Upper lobe of left lung (tissue), 6 donors: ENCODE measurements around the gene FLOT1. TPM values are rescaled to one million over a fixed set of nuclear protein-coding genes. Genes with fewer than 3 reads are reported as not detected.

Experiments used
- ATAC-seq, 2 donors: fragments of 200-7000 bp; cut with Tn5 transposase; one replicate each; pipeline ENCODE4 v1.9.1; 2022; ENCODE audit warnings: mild to moderate bottlenecking in 2 of 2, moderate library complexity in 2 of 2; ENCODE audit not compliant: low FRiP score in 2 of 2
- DNase-seq, 2 donors: peaks; one replicate each; pipeline ENCODE4 v3.0.0-alpha.2; 2019 to 2020
- H3K27ac ChIP-seq, 4 donors: fragments of 200-600 bp; sonication (generic); one replicate each; pipeline ENCODE4 v1.5.1; 2016 to 2019
- H3K27me3 ChIP-seq, 4 donors: fragments of 200-600 bp; sonication (generic); one replicate each; pipeline ENCODE4 v1.5.1; 2017 to 2019
- H3K36me3 ChIP-seq, 4 donors: fragments of 200-600 bp; sonication (generic); one replicate each; pipeline ENCODE4 v1.5.1; 2016 to 2019
- H3K4me1 ChIP-seq, 4 donors: fragments of 200-600 bp; sonication (generic); one replicate each; pipeline ENCODE4 v1.5.1; 2018 to 2019
- H3K4me3 ChIP-seq, 4 donors: fragments of 200-600 bp; sonication (generic); one replicate each; pipeline ENCODE4 v1.5.1; 2017 to 2019; ENCODE audit warnings: mild to moderate bottlenecking in 2 of 4, moderate library complexity in 1 of 4
- H3K9me3 ChIP-seq, 4 donors: fragments of 200-600 bp; sonication (generic); one replicate each; pipeline ENCODE4 v1.5.1; 2018 to 2019
- EP300 ChIP-seq, 4 donors: sonication (generic); formaldehyde crosslinking; IDR thresholded peaks; one replicate each; pipeline ENCODE4 v1.5.1; 2017; ENCODE audit warnings: antibody characterized with exemption in 4 of 4, control low read depth in 2 of 4
- POLR2A ChIP-seq, 4 donors: fragments of 450-650 bp; IDR thresholded peaks; one replicate each; pipeline ENCODE4 v1.5.1; 2016 to 2017; ENCODE audit warnings: antibody characterized with exemption in 4 of 4, mild to moderate bottlenecking in 2 of 4
- POLR2AphosphoS5 ChIP-seq, 2 donors: sonication (generic); formaldehyde crosslinking; IDR thresholded peaks; one replicate each; pipeline ENCODE4 v1.5.1; 2017; ENCODE audit warnings: antibody characterized with exemption in 2 of 2
- WGBS, 2 donors: methylation state at CpG; one replicate each; pipeline ENCODE4 v1.1.5; 2017 to 2018; 5-methylcytosine and 5-hydroxymethylcytosine counted together
- total RNA-seq, 6 donors: library from RNA; depleted of rRNA in 4 of 6; stranded (reverse); fragments of >200 nt in 4 of 6; gene quantifications; one replicate each; pipeline versions ENCODE4 v1.1.0 to v1.2.1, GENCODE V29; 2016 to 2021
- TF ChIP-seq, protein P1 (sequence below), 6 experiments: fragments of 450-650 bp in 4 of 6; fragments of 200-600 bp in 2 of 6; sonication (generic) in 2 of 6; IDR thresholded peaks; one replicate each; pipeline ENCODE4 v1.5.1; 2016 to 2019; ENCODE audit warnings: antibody characterized with exemption in 6 of 6
- donor health status: DM: no; HTN: no; CAD: no; lungs with moderate emphysema.
- donor health status: DM: no; HTN: yes; CAD: no; lungs with severe emphysema.

The FLOT1 gene
- total RNA-seq, 6 donors from 2014 or later: 133 to 212 (median 143) TPM

DNA sequence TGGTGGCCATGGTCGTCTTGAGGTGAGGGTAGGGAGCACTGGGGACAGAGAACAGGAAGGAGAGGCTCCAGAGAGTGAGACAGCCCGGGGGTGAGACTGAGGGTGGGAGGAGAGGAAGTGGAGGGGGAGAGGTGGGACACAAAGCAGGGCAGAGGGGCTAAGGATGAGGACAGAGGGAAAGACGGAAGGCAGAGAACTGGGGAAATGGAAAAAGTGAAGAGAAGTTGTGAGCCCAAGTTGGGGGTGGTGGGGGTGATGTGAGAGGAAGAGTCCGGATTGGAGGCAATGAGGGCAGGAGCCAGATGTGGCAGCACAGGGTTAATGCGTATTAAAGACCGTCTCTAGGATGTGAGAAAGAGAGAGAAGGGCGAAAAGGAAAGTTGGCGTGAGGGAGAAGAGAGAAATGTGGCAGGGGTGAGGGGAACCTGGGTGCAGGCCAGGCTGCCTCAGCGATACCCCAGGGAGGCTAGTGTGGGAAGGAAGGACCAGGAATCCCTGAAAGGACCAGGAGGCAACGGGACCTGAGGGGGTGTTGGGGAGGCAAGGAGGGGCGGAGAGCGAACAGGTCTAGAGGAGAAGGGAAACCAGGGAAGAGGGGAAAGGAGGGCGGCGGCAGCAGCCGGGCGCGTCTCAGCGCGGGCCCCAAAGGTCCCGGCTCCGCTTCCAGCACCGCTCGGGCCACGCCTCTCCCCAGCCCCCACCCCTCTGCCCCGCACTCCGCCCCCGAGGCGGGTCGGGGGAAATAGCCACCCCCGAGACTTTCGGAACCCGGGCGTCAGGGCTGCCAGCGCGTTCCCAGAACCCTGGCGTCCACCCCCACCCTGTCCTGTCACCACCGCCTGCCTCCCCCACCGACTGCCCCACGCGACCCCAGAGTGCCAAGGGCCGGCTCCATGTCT, 56.2 kb downstream of the FLOT1 start, which contains the start of gene PPP1R18:
TSS of gene PPP1R18 (minus strand) at position 637 of the 899 bp plus-strand sequence. CDS start at position 10, 627 bp downstream.
- Histone ChIP-seq H3K4me3 (peak within 1 kb of the TSS; percentile 70 to 87 (median 80)), H3K9me3 (no peaks in the 10 kb centered on the region), H3K36me3 (peaks cover 0 to 2% (median 0%) of the 10 kb centered on the region in 4 donors), H3K27me3 (no peaks in the 10 kb centered on the region), H3K4me1 (peaks cover 33 to 58% (median 51%) of the 10 kb centered on the region in 4 donors), H3K27ac (peak within 1 kb of the TSS; percentile 99 to 100 (median 99))
- ATAC-seq (peak; percentile 70 to 75), DNase-seq (peak; percentile 89 to 95)
- TF ChIP-seq POLR2AphosphoS5 (IDR thresholded peaks at IDR 0.05) (peak; percentile 35 to 79), EP300 (IDR thresholded peaks at IDR 0.05) (peak in 1 of 4 donors; percentile 11), POLR2A (IDR thresholded peaks at IDR 0.05) (peak in 2 of 4 donors; percentile 57 to 78)
- TF ChIP-seq, protein P1, sequence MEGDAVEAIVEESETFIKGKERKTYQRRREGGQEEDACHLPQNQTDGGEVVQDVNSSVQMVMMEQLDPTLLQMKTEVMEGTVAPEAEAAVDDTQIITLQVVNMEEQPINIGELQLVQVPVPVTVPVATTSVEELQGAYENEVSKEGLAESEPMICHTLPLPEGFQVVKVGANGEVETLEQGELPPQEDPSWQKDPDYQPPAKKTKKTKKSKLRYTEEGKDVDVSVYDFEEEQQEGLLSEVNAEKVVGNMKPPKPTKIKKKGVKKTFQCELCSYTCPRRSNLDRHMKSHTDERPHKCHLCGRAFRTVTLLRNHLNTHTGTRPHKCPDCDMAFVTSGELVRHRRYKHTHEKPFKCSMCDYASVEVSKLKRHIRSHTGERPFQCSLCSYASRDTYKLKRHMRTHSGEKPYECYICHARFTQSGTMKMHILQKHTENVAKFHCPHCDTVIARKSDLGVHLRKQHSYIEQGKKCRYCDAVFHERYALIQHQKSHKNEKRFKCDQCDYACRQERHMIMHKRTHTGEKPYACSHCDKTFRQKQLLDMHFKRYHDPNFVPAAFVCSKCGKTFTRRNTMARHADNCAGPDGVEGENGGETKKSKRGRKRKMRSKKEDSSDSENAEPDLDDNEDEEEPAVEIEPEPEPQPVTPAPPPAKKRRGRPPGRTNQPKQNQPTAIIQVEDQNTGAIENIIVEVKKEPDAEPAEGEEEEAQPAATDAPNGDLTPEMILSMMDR (IDR thresholded peaks at IDR 0.05): peak in 2 of 6 experiments; percentile 6 to 10
- 2 to 3% methylated on average over 16 to 24 of the region's 41 CpGs for WGBS, 2 donors

DNA sequence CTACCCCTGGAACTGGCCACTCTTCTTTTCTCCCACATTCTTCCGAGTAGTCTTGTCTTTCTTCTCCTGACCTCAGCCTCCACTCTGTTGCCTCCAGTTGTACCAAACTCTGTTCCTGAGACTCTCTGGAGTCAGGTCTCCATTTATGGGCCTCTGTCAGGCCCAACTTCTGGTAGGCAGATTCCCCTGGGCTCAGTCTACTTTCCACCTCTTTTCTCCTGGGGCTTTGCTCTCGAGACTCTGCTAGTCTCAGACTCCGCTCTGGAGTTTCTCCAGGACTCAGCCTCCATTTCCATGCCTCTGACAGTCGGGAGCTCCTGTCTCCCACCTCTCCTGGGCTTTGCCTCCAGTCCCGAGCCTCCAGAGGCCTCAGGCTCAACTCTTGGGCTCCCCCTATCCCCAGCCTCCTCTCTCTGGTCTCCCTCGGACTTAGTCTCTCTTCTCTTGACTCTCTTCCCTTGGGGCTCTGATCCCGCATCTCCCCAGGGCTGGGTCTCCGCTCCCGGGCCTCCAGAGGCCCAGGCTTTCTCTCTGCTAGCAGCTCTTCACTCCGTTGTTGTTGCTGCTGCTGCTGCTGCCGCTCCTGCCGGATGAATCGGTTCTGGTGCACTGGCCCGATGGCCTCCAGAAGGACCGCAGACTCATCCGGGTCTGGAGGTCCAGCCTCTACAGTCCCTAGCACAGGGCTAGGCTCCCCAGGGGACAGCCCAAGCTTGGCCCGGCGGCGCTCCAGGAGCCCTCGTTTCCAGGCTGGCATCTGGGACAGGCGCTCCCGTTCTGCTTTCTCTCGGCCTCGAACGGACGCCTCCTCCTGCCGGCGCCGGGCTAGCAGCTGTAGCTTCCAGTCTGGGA, 57.1 kb downstream of the FLOT1 start:
- Histone ChIP-seq H3K9me3 (no peaks in the 10 kb centered on the region), H3K4me1 (peaks cover 40 to 61% (median 56%) of the 10 kb centered on the region in 4 donors), H3K36me3 (peaks cover 0 to 7% (median 0%) of the 10 kb centered on the region in 4 donors), H3K27ac (peak overlapping the region; percentile 99 to 100 (median 99)), H3K4me3 (peak overlapping the region; percentile 70 to 87 (median 80)), H3K27me3 (no peaks in the 10 kb centered on the region)
- ATAC-seq (no peak), DNase-seq (peak in 1 of 2 donors; percentile 84)
- 28 to 33% methylated on average over 21 to 22 of the region's 29 CpGs for WGBS, 2 donors
- TF ChIP-seq POLR2A (IDR thresholded peaks at IDR 0.05): no peak
- TF ChIP-seq, protein P1 (IDR thresholded peaks at IDR 0.05): no peak
- no peak for TF ChIP-seq EP300 (IDR thresholded peaks at IDR 0.05)
- TF ChIP-seq POLR2AphosphoS5 (IDR thresholded peaks at IDR 0.05): peak in 1 of 2 donors; percentile 13

DNA sequence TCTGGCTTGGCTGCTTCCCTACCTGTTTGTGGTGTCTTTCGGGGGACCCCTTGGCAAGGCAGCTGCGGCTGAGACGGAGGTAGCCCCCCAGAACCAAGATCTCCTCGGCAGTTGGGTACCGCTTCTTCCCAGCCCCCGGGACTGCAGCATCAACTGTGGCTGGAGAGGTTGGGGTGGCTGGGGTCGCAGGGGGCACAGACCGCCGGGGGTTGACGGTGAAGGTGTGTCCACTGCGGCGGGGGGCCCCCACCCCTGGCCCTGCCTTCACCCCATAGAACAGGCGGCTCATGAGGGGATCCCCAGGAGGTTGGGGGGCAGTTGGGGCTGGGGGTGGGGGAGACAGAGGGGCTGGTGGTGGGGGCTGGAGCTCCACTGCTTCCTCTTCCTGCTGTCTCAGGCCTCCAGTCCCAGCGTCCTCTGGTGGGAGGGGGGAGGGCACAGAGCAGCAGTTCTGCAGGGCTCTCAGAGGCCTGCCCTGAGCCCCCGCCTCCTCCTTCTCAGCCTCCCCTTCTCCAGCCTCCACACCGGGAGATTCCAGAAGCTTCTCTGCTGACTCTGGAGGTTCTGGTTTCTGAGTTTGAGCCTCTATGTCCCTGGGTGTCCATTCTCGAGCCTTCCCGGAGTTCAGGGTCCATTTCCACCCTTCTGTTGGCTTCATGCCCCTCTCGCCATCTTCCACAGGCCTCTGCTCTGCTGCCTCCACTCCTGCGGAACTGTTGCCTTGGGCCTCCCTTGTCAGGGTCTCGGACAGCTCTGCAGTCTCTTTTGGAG, 57.9 kb downstream of the FLOT1 start:
- WGBS, 2 donors: 22 to 35% methylated on average over 14 to 15 of the region's 21 CpGs
- ATAC-seq (no peak), DNase-seq (peak; percentile 74 to 79)
- H3K27ac ChIP-seq: peak overlapping the region; percentile 99 to 100 (median 99)
- TF ChIP-seq POLR2AphosphoS5 (IDR thresholded peaks at IDR 0.05) (peak in 1 of 2 donors; percentile 32), EP300 (IDR thresholded peaks at IDR 0.05) (no peak), POLR2A (IDR thresholded peaks at IDR 0.05) (no peak)
- TF ChIP-seq, protein P1 (IDR thresholded peaks at IDR 0.05): no peak
- peaks cover 40 to 61% (median 57%) of the 10 kb centered on the region in 4 donors for H3K4me1 ChIP-seq
- no peaks in the 10 kb centered on the region for H3K9me3 ChIP-seq
- peak overlapping the region; percentile 70 to 87 (median 80) for H3K4me3 ChIP-seq
- peaks cover 0 to 15% (median 0%) of the 10 kb centered on the region in 4 donors for H3K36me3 ChIP-seq
- no peaks in the 10 kb centered on the region for H3K27me3 ChIP-seq

DNA sequence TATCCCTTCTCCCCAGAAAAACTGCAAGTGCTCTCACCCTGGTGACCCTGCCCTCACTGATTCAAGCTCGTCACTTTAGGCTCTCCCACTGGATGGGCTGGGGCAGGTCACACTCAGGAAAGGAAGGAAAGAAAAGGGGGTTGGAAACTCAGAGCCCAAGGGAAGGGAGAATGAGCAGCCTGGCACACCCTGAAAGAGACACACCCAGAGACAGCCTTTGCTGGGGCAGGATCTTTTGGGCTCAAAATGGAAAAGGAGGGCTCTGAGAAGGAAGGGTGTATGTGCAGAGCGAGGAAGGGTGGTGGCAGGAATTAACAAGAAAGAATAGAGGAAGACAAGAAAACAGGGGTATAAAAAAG, 58.5 kb downstream of the FLOT1 start:
- ATAC-seq (no peak), DNase-seq (no peak)
- no peaks in the 10 kb centered on the region for H3K27me3 ChIP-seq
- H3K4me1 ChIP-seq: peaks cover 40 to 61% (median 60%) of the 10 kb centered on the region in 4 donors
- peak overlapping the region; percentile 99 to 100 (median 99) for H3K27ac ChIP-seq
- 13 to 25% methylated on average over 2 of the region's 2 CpGs for WGBS, 2 donors
- no peaks in the 10 kb centered on the region for H3K9me3 ChIP-seq
- TF ChIP-seq, protein P1 (IDR thresholded peaks at IDR 0.05): no peak
- TF ChIP-seq POLR2AphosphoS5 (IDR thresholded peaks at IDR 0.05) (no peak), EP300 (IDR thresholded peaks at IDR 0.05) (no peak), POLR2A (IDR thresholded peaks at IDR 0.05) (no peak)
- H3K36me3 ChIP-seq: peaks cover 0 to 22% (median 0%) of the 10 kb centered on the region in 4 donors
- H3K4me3 ChIP-seq: peak overlapping the region; percentile 70 to 87 (median 80)
